GM12874 (cell line): Measurements from ENCODE around the gene MGMT.

Source experiments
- CTCF ChIP-seq: IDR thresholded peaks from 2 replicates; pipeline ENCODE4 v1.5.1; 2011; ENCODE audit warnings: low read depth, mild to moderate bottlenecking, control low read depth, low read length, moderate library complexity; ENCODE audit not compliant: insufficient read depth

Gene MGMT

GRCh38 chr10:129740532-129741279 lies 273.7 kb downstream of the MGMT start:
- no peak for TF ChIP-seq CTCF

DNA sequence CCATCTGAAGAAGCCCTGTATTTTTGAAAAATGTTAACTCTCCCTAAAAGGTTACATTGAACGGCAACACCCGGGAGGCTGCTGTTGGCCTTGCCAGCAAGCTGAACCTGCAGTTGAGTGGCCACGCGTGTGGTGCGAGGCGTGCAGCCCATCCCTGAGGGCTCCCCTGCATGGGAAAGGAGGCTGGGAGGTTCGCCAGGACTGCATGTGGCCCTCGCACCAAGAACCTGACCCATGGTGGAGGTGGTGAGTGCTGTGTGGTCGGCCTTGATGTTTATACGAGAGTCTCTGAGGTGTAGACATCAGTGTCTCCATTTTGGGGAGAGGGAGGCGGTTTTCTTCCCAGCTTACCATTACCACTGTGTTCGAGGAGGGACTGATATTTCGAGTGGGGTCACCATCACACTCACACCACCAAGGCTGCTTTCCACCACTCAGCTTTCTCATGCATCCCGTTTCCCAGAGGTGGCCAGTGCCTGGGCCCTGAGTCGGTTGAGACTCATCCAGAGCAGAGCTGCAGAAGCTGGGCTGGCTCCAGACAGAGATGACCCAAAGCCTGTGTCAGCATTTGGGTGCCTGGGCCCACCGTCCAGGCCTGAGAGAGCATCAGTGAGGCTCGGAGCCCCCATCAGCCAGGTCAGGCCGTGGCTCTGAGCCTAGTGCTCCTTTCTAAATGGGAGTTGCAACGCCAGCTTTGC lies 274.4 kb downstream of the MGMT start:
- TF ChIP-seq CTCF, result no peak

- TF ChIP-seq CTCF, result no peak
Observed at GRCh38 chr10:129741978-129742741, 275.1 kb downstream of the MGMT start.

GRCh38 chr10:129742742-129743550 lies 275.9 kb downstream of the MGMT start:
- TF ChIP-seq CTCF, result no peak

GRCh38 chr10:129743738-129744133 lies 276.7 kb downstream of the MGMT start:
- no peak for TF ChIP-seq CTCF

GRCh38 chr10:129744134-129745111 lies 277.4 kb downstream of the MGMT start:
- no peak for TF ChIP-seq CTCF
